Pancreas (tissue), 10 donors: ENCODE measurements around the gene CIAO2B. TPM values are rescaled to one million over a fixed set of nuclear protein-coding genes. Genes with fewer than 3 reads are reported as not detected.
A peak's percentile ranks its signal among the peaks of the same experiment; 100 is the strongest.

Experiments
- ATAC-seq, 4 donors: fragments of 200-7000 bp; cut with Tn5 transposase; one replicate each; pipeline versions ENCODE4 v1.8.0 to v1.9.1; 2020; ENCODE audit warnings: mild to moderate bottlenecking in 4 of 4, moderate library complexity in 4 of 4
- DNase-seq, 6 donors: peaks; one replicate each; pipeline ENCODE4 v3.0.0-alpha.2; 2020
- FAIRE-seq: peaks from 2 replicates; lab custom pipeline; 2012; peaks lifted over from hg19 to GRCh38; lab: Jason Lieb, UNC
- H3K27ac ChIP-seq, 4 donors: fragments of 200-600 bp; sonication (generic); 1 replicate in 3 of 4; 2 replicates in 1 of 4; pipeline versions ENCODE4 v1.5.0 to v1.8.0; 2020
- H3K27me3 ChIP-seq, 4 donors: fragments of 200-600 bp; one replicate each; pipeline ENCODE4 v1.8.0; 2021
- H3K36me3 ChIP-seq, 3 donors: fragments of 200-600 bp; sonication (generic) in 1 of 3; one replicate each; pipeline versions ENCODE4 v1.5.0 to v1.8.0; 2020 to 2021
- H3K4me1 ChIP-seq, 3 donors: fragments of 200-600 bp; one replicate each; pipeline ENCODE4 v1.8.0; 2021
- H3K4me3 ChIP-seq, 4 donors: fragments of 200-600 bp; sonication (generic) in 2 of 4; one replicate each; pipeline versions ENCODE4 v1.5.0 to v1.8.0; 2020 to 2021
- H3K9me3 ChIP-seq, 4 donors: fragments of 200-600 bp; one replicate each; pipeline ENCODE4 v1.8.0; 2021
- CTCF ChIP-seq, 4 donors: fragments of 200-600 bp; sonication (generic) in 3 of 4; IDR thresholded peaks; one replicate each; pipeline versions ENCODE4 v1.5.0 to v1.8.0; 2021; ENCODE audit warnings: antibody characterized with exemption in 4 of 4
- WGBS, 2 donors: extraction: QIAGEN DNeasy Blood & Tissue Kit; methylation state at CpG; one replicate each; pipeline ENCODE4 v1.1.7; 2013; 5-methylcytosine and 5-hydroxymethylcytosine counted together
- intact Hi-C, 3 donors: fragments of 100-400 bp; cut with DNase I; formaldehyde crosslinking; loops; one replicate each; pipeline versions ENCODE4 v1.11.1 to v1.14.2; 2022
- polyA plus RNA-seq, 2 donors: library from polyadenylated mRNA; stranded (reverse); fragments of 200-250 nt; gene quantifications; one replicate each; pipeline ENCODE4 v1.2.3, GENCODE V29; 2013
- total RNA-seq, 6 donors: library from RNA; stranded (reverse); fragmentation: NEBNext Ultra II Directional in 4 of 6; extraction: Animal tissue kit (Norgen Biotek cat#: 25700) in 4 of 6; gene quantifications; one replicate each; pipeline versions ENCODE4 v1.2.1 to v1.2.4, GENCODE V29; 2021 to 2023
- donor health status: healthy with polysubstance abuse.
- donor health status: DM: no; HTN: no; CAD: no; lungs with moderate emphysema.
- donor health status: DM: no; HTN: no; CAD: no.
- donor health status: control.
- donor health status: control.
- donor health status: Bipolar disorder and iron deficiency.
- donor health status: DM: yes; HTN: yes; CAD: no.
- donor health status: DM: no; HTN: no; CAD: no.
- donor health status: DM: no; HTN: no; CAD: no.
- donor health status: DM: yes; HTN: yes; CAD: no.

CIAO2B gene
- total and polyA plus RNA-seq, 8 donors = 14.8 to 86.9 (median 26.3) TPM

DNA sequence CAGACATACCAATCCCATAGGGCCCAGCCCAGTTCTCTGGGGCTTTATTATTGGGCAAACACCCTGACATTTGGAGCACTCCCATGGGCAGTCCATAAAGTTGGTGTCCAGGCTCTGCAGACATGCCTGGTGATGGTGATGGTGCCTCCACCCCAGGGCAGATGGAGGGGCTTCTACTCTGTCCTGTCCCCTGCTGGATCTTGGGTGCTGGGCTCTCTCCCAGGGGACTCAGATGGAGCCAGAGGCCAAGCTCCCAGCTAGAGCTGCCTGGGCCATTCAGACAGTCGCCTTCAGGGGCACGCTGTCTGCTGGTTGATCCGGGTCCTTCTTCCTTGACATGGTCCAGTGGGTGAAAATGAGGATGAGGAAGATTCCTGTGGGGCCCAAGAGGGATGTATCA lies 26.1 kb downstream of the CIAO2B start:
- no peak for FAIRE-seq
- H3K27me3 ChIP-seq = no peaks in the 10 kb centered on the region
- intact Hi-C loops = loop anchor here in 1 of 3 donors (10.0 kb wide), 1 partner anchor 47 kb away; no protein-coding TSS in a partner anchor
- no peak overlapping the region for H3K27ac ChIP-seq
- no peak for TF ChIP-seq CTCF (IDR thresholded peaks at IDR 0.05)
- WGBS, 2 donors = 81 to 91% methylated on average over 3 of the region's 3 CpGs
- H3K9me3 ChIP-seq = no peaks in the 10 kb centered on the region
- peaks cover 0 to 6% (median 0%) of the 10 kb centered on the region in 3 donors for H3K4me1 ChIP-seq
- no peak overlapping the region for H3K4me3 ChIP-seq
- no peak for ATAC-seq
- H3K36me3 ChIP-seq = no peaks in the 10 kb centered on the region
- no peak for DNase-seq

GRCh38 chr16:66906916-66907836 lies 27.0 kb downstream of the CIAO2B start:
- intact Hi-C loops = loop anchor here in 1 of 3 donors (10.0 kb wide), 1 partner anchor 48 kb away; no protein-coding TSS in a partner anchor
- Histone ChIP-seq H3K27ac (no peak overlapping the region), H3K4me1 (peaks cover 0 to 6% (median 0%) of the 10 kb centered on the region in 3 donors), H3K36me3 (no peaks in the 10 kb centered on the region), H3K9me3 (no peaks in the 10 kb centered on the region), H3K4me3 (no peak overlapping the region), H3K27me3 (no peaks in the 10 kb centered on the region)
- TF ChIP-seq CTCF (IDR thresholded peaks at IDR 0.05) = no peak
- ATAC-seq (no peak), FAIRE-seq (no peak), DNase-seq (no peak)
- WGBS, 2 donors = 67 to 76% methylated on average over 7 of the region's 7 CpGs

GRCh38 chr16:66905633-66906539 lies 28.3 kb downstream of the CIAO2B start:
- ATAC-seq = peak in 3 of 4 donors; percentile 55 to 70 (median 67)
- 59 to 67% methylated on average over 11 of the region's 11 CpGs for WGBS, 2 donors

More at GRCh38 chr16:66905633-66906539, 28.3 kb downstream of the CIAO2B start:
- Histone ChIP-seq H3K9me3 (no peaks in the 10 kb centered on the region), H3K4me1 (peaks cover 0 to 6% (median 1%) of the 10 kb centered on the region in 3 donors), H3K4me3 (no peak overlapping the region), H3K27me3 (no peaks in the 10 kb centered on the region), H3K36me3 (no peaks in the 10 kb centered on the region), H3K27ac (no peak overlapping the region)
- peak in 4 of 6 donors; percentile 48 to 78 (median 54) for DNase-seq
- FAIRE-seq = no peak
- intact Hi-C loops = loop anchor here in 1 of 3 donors (10.0 kb wide), 1 partner anchor 49 kb away; no protein-coding TSS in a partner anchor
- TF ChIP-seq CTCF (IDR thresholded peaks at IDR 0.05) = no peak
